ENCODE data around the gene ZNF277.

- no peak for TF ChIP-seq CTCF (IDR thresholded peaks at IDR 0.05; ENCODE audit: low read depth, low read length, poor library complexity, severe bottlenecking)
- TF ChIP-seq EZH2phosphoT487 (IDR thresholded peaks at IDR 0.05; ENCODE audit: borderline replicate concordance, low read length), result no peak
Observed at GRCh38 chr7:112185005-112185834, 21.3 kb upstream of the ZNF277 start.

All from DOHH2 (cell line).